ENCODE results near the gene MEAK7.

Gene MEAK7

DNA sequence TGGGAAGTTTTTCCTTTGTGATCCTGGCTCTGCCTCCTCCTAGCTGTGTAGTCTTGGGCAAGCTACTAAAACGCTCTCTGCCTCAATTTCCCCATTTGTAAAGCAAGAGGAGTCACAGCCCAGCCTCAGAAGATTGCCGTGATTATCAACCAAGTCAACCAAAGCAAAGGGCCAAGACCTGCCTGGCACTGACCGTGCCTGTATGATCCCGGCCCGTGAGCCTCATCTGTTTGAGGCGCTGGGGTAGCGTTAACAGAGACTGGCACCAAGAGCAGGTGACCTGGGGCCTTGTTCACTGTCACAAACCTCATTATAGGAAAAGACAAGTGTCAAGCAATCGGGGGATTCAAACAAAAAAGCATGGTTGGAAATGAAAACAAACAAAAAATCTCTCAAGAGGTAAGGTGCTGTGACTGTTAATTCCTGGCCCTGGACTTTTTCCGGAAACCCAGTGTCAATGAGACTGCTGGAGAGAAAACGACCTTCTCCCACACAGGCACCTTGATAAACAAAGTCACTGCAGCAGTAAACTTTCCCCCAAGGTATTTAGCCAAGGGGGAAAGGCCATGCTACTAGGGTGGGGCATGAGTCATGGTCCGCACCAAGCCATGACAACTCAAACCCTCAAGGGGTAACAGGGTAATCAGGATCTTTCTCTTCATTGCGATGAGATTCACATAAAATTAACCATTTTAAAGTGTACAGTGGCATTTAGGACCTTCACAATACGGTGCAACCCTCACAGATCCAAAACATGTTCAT, 5.4 kb downstream of the MEAK7 start:
- DNase-seq (ENCODE audit: extremely low spot score, insufficient read length, low read depth) (no peak), FAIRE-seq (no peak)

GRCh38 chr16:84498223-84498610, 6.2 kb downstream of the MEAK7 start:
- FAIRE-seq (no peak), DNase-seq (ENCODE audit: extremely low spot score, insufficient read length, low read depth) (no peak)

GRCh38 chr16:84497418-84498222, 6.8 kb downstream of the MEAK7 start:
- DNase-seq (ENCODE audit: extremely low spot score, insufficient read length, low read depth) (no peak), FAIRE-seq (no peak)

- FAIRE-seq: no peak
- DNase-seq (ENCODE audit: extremely low spot score, insufficient read length, low read depth): no peak
These were observed 7.5 kb downstream of the MEAK7 start for GRCh38 chr16:84496991-84497390.

- no peak for DNase-seq (ENCODE audit: extremely low spot score, insufficient read length, low read depth)
- no peak for FAIRE-seq
These were observed 9.0 kb downstream of the MEAK7 start for GRCh38 chr16:84495506-84495905.

GRCh38 chr16:84489131-84489530, 15.3 kb downstream of the MEAK7 start:
- FAIRE-seq (no peak), DNase-seq (ENCODE audit: extremely low spot score, insufficient read length, low read depth) (no peak)

DNA sequence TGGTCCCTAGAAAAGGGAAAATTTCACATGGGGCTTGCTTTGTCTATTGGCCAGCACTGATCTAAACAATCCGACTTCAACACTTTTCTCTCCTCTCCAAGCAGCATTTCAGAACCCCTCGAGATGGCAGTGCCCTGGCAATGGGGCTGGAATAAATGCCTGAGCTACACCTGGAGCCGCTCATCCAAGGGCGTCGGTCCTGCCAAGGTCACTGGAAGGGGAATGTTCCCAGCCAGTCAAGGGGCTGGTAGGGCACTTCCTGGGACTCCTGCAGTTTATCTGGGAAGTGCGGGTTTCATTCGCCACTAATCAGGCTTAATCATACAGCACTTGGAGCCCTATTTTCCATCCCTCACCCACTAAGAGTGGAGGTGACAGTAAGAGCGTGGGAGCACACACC, 17.1 kb downstream of the MEAK7 start:
- DNase-seq (ENCODE audit: extremely low spot score, insufficient read length, low read depth) (no peak), FAIRE-seq (no peak)

- FAIRE-seq: no peak
These were observed 17.8 kb downstream of the MEAK7 start for GRCh38 chr16:84486551-84487235.

GRCh38 chr16:84486126-84486525, 18.3 kb downstream of the MEAK7 start:
- DNase-seq (ENCODE audit: extremely low spot score, insufficient read length, low read depth) (no peak), FAIRE-seq (no peak)

More at GRCh38 chr16:84486551-84487235, 17.8 kb downstream of the MEAK7 start:
- no peak for DNase-seq (ENCODE audit: extremely low spot score, insufficient read length, low read depth)

- no peak for DNase-seq (ENCODE audit: extremely low spot score, insufficient read length, low read depth)
- no peak for FAIRE-seq
These were observed 19.0 kb downstream of the MEAK7 start for GRCh38 chr16:84485255-84486010.

DNA sequence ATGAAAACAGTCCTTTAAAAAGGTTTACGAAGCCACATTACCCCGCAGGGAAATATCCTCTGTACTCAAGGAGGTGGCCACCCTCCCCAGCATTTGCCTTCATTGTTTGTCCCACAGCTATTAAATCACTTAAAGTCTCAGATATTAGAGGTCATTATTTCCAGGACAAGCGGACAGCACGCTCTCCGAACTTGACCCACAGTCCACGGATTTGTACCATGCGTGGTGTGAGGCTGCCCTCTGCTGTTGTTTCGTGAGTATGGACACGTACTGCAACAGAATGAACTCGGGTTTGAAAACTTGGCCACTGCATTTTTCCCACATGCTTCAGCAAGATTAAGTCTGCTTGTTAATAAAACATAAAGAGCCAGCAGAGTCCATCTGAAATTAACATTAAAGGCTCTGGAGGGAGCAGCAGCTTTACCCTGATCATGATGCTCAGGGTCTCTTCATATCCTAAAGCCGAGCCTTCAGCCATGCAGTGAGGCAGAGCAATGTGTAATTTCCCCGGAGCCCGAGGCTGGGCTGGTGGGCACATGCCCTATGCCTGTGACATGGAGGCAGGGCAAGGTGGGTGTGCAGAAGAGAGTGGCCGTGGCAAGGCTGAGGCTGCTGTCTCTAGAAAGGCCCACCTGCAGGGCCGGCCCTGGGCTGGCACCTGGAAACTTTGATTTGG, 19.7 kb downstream of the MEAK7 start:
- FAIRE-seq: no peak
- no peak for DNase-seq (ENCODE audit: extremely low spot score, insufficient read length, low read depth)

DNA sequence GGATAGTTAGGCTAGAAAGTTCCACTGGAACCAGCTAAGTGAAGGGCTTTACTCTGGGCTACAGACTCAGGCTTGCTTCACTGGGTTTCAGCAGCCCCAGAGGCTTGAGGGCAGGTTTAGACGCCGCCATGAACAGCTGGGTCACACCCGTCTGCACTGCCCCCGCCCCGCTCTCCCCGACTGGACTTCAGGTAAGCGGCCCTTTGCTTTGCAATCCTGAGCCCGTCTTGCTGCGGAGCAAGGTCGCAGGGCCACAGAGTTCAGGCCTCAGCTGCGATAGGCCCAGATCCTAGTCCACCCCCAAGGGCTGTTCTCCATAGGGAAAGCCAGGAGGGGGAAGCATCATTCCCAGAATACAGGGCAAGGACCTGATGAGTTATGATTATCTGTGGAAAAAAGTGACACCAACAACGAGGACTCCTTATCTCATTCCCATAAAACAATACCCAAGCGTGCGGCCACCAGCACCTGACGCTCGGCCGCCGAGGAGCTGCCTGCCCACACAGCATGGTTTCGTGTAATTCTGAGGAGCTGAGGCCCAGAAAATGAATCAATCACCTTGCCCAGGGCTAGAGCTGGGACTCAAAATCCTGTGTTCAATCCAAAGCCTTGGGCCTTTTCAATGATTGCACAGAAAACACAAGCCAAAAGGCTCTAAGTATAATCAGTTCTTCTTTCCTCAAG, 20.4 kb downstream of the MEAK7 start:
- DNase-seq (ENCODE audit: extremely low spot score, insufficient read length, low read depth) (no peak), FAIRE-seq (no peak)

GRCh38 chr16:84482951-84483881, 21.2 kb downstream of the MEAK7 start:
- FAIRE-seq (no peak), DNase-seq (ENCODE audit: extremely low spot score, insufficient read length, low read depth) (no peak)

DNA sequence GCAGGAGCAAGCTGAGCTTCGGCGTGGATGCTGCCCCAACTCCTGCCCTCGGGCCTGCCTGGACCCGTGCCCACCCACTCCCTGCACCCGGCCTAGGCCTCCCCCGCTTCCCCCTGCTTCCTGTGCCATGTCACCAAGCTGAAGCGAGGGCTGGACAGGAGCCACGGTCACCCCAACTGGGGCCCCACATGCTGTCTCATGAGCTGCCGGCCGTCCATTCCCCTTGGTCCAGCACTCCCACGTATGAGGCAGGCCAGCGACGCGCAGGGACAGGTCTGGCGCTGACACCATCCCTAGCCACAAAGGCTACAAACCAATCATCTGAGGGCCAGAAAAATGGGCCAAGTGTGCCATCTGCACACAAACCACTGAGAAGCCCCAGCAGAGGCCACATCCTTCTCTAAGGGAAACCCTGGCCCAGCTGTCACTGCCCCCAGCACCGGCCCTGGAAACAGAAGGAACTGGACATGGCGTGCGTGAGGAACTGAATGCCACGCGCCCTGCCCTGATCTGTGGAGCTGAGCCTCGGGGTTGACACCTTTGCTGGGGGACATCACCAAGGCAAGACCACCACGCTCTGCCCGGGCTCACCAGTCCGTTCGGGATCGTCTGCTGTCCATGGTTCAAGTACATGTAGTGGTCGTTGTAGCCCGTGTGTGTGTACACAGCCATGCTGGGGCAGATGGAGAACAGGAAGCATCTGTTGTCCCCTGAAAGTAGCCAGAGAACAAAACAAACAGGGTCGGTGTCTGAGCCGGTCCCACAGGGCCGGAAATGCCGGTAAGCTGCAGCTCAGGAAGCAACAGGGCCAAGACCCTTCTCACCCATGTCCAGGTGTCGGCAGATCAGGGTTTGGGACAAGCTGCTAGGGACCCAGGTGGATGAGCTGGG, 22.2 kb downstream of the MEAK7 start:
- FAIRE-seq (no peak), DNase-seq (ENCODE audit: extremely low spot score, insufficient read length, low read depth) (no peak)

DNA sequence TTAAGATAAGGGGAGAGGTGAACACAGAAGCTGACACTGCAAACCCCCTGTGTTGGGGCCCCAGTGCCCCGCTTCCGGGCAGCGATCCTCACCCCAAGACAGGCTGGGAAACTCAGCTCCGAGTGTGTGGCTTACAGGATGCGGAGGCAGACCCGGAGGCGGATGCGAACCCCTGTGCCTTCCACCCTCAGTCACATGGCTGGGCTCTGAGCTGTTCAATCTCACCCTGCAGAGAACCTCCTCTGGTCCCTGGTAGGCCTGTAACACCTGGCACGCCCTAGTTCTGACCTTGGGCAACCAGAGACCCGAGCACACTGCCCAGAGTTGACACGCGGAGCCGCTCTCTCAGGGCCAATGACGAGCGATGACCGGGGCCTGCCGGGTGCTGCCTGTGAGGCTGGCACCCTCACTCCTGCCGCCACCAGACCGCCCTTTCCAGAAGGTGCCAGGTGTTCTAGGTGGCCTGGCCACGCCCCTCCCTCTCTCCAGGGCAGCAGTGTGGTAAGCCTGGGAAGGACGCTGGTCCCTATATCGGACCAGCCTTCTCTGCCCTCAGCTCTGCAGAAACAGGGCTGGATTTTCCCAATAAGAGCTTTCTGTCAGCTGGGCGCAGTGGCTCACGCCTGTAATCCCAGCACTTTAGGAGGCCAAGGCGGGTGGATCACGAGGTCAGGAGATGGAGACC, 23.3 kb downstream of the MEAK7 start:
- no peak for DNase-seq (ENCODE audit: extremely low spot score, insufficient read length, low read depth)
- FAIRE-seq: no peak

GRCh38 chr16:84479716-84480450, 24.6 kb downstream of the MEAK7 start:
- DNase-seq (ENCODE audit: extremely low spot score, insufficient read length, low read depth): no peak
- FAIRE-seq: no peak

All from GM18507 (cell line).